ENCODE data around the gene SRSF4.

- peak; percentile 62 for TF ChIP-seq POLR2A (IDR thresholded peaks at IDR 0.05; ENCODE audit: borderline replicate concordance, extremely low read depth, insufficient read depth, insufficient read length)
- TF ChIP-seq CTCF (IDR thresholded peaks at IDR 0.05 in 2 of 3, conservative IDR thresholded peaks at IDR 0.05 in 1 of 3; ENCODE audit: borderline replicate concordance in 1 of 3, insufficient read depth in 1 of 3, low read depth in 2 of 3, low read length in 2 of 3), result peak; percentile 41 to 62 (median 47); a peak in 5 of 6 replicates
- TF ChIP-seq POLR2AphosphoS5 (IDR thresholded peaks at IDR 0.05; ENCODE audit: low read depth, low read length), result peak; percentile 86
- TF ChIP-seq REST (IDR thresholded peaks at IDR 0.05; ENCODE audit: low read depth), result no peak
- no peak for TF ChIP-seq EZH2 (IDR thresholded peaks at IDR 0.05)
- no peak for TF ChIP-seq EZH2phosphoT487 (IDR thresholded peaks at IDR 0.05; ENCODE audit: borderline replicate concordance)
- TF ChIP-seq SP1 (IDR thresholded peaks at IDR 0.05; ENCODE audit: low read depth), result peak; percentile 68
- TF ChIP-seq MAX (IDR thresholded peaks at IDR 0.05), result peak; percentile 85
- TF ChIP-seq SIN3A (IDR thresholded peaks at IDR 0.05; ENCODE audit: low read depth), result peak; percentile 14; the same call in 1 of the 2 replicates
- TF ChIP-seq ATF3 (IDR thresholded peaks at IDR 0.05), result no peak
- TF ChIP-seq YY1 (IDR thresholded peaks at IDR 0.05; ENCODE audit: extremely low read depth, insufficient replicate concordance, low read depth, low read length), result peak; percentile 85
Observed at GRCh38 chr1:29181413-29182225, at the start of gene SRSF4.

All from HCT116 (cell line).